Calu3 (cell line): ENCODE results near the gene CDH13. TPM values are rescaled to one million over a fixed set of nuclear protein-coding genes. Genes with fewer than 3 reads are reported as not detected.

Source experiments
- BruUV-seq: library from RNA; stranded (reverse); fragments of 400-500 nt; replicated peaks from 2 replicates; lab custom pipeline; 2021; lab: Mats Ljungman, UMichigan
- CTCF ChIA-PET: fragments of 300-600 bp; sonication (Branson Sonifier 250); formaldehyde crosslinking; loops from one replicate; lab custom pipeline; 2022; ENCODE audit warnings: antibody characterized with exemption; lab: Charles Lee
- DNase-seq: peaks from one replicate; pipeline ENCODE4 v3.0.0; 2022
- H3K27ac Mint-ChIP-seq: one replicate; pipeline ENCODE4 v1.8.0; 2022; ENCODE audit warnings: mixed read lengths; ENCODE audit not compliant: unreplicated experiment
- H3K27me3 Mint-ChIP-seq: one replicate; pipeline ENCODE4 v1.8.0; 2022; ENCODE audit warnings: mixed read lengths; ENCODE audit not compliant: unreplicated experiment
- H3K36me3 Mint-ChIP-seq: one replicate; pipeline ENCODE4 v1.8.0; 2022; ENCODE audit warnings: mild to moderate bottlenecking, moderate library complexity, mixed read lengths; ENCODE audit not compliant: insufficient read depth, unreplicated experiment
- H3K4me1 Mint-ChIP-seq: one replicate; pipeline ENCODE4 v1.8.0; 2022; ENCODE audit warnings: mild to moderate bottlenecking, low read depth, mixed read lengths; ENCODE audit not compliant: unreplicated experiment
- H3K4me3 Mint-ChIP-seq: one replicate; pipeline ENCODE4 v1.8.0; 2022; ENCODE audit warnings: mild to moderate bottlenecking, low read depth, moderate library complexity, mixed read lengths; ENCODE audit not compliant: unreplicated experiment
- H3K9me3 Mint-ChIP-seq: one replicate; pipeline ENCODE4 v1.8.0; 2022; ENCODE audit warnings: low read depth, mixed read lengths; ENCODE audit not compliant: unreplicated experiment
- intact Hi-C: fragments of 100-400 bp; cut with micrococcal nuclease; formaldehyde crosslinking; loops from one replicate; pipeline ENCODE4 v1.10.0; 2022; ENCODE audit not compliant: unreplicated experiment
- total RNA-seq: library from RNA; stranded (reverse); gene quantifications from 2 replicates; pipeline ENCODE4 v1.2.3, GENCODE V29; 2022
- TF ChIP-seq, protein P1 (sequence below): fragments of 200-600 bp; IDR thresholded peaks from one replicate; pipeline ENCODE4 v1.8.0; 2022; ENCODE audit warnings: antibody characterized with exemption; ENCODE audit not compliant: unreplicated experiment

CDH13 gene
- total RNA-seq, 1 experiment from 2014 or later = not detected

DNA sequence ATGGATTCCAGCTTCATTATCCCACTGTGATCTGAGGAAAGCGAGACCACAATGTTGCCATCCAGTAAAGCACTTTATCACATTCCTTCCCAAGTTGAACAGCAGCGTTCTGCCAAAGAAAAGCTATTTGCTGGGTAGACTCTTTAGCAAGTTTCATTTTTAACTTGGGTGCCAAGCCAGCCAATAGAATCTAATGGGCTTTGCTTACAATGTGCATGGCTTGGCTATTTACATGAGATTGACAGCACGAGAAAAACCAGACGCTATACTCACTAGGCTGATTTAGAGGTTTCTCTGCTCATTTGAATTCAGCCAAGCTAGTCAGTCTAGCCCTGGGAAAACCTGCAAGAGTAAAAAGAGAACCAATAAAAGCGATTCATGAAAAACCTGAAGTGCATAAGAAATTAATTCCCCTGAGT is 108.9 kb downstream of the CDH13 start:
- H3K36me3 Mint-ChIP-seq = no peaks in the 10 kb centered on the region

DNA sequence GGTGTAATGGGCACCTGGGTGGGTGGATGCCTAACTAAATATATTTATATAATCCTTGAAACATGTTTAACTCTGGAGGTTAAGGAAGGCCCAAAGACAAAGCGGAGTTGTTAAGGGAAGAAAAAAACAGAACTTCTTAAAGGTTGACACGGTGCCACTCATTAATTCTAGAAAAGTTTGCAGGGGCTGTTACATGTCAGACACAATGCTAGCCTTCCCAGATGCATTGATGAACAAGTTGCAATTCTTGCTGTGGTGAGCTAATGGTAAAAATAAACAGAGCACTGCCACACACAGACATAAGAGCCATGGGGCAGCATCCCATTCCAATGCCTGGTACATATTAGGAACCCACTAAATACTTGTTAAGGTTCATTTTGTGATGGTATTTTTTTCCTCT is 109.5 kb downstream of the CDH13 start:
- no peak overlapping the region for H3K4me3 Mint-ChIP-seq
- peaks cover 24% of the 10 kb centered on the region for H3K9me3 Mint-ChIP-seq
- DNase-seq = no peak
- CTCF ChIA-PET = no interaction called here
- no peaks in the 10 kb centered on the region for H3K4me1 Mint-ChIP-seq
- H3K36me3 Mint-ChIP-seq = no peaks in the 10 kb centered on the region
- BruUV-seq = no TSS peak
- no peak overlapping the region for H3K27ac Mint-ChIP-seq
- TF ChIP-seq, protein P1, sequence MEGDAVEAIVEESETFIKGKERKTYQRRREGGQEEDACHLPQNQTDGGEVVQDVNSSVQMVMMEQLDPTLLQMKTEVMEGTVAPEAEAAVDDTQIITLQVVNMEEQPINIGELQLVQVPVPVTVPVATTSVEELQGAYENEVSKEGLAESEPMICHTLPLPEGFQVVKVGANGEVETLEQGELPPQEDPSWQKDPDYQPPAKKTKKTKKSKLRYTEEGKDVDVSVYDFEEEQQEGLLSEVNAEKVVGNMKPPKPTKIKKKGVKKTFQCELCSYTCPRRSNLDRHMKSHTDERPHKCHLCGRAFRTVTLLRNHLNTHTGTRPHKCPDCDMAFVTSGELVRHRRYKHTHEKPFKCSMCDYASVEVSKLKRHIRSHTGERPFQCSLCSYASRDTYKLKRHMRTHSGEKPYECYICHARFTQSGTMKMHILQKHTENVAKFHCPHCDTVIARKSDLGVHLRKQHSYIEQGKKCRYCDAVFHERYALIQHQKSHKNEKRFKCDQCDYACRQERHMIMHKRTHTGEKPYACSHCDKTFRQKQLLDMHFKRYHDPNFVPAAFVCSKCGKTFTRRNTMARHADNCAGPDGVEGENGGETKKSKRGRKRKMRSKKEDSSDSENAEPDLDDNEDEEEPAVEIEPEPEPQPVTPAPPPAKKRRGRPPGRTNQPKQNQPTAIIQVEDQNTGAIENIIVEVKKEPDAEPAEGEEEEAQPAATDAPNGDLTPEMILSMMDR = no peak
- H3K27me3 Mint-ChIP-seq = no peaks in the 10 kb centered on the region
- intact Hi-C loops = no loop called here

More for the DNA sequence above, 108.9 kb downstream of the CDH13 start:
- DNase-seq = no peak
- Mint-ChIP-seq H3K27me3 (no peaks in the 10 kb centered on the region), H3K9me3 (peaks cover 21% of the 10 kb centered on the region), H3K27ac (no peak overlapping the region), H3K4me1 (no peaks in the 10 kb centered on the region), H3K4me3 (no peak overlapping the region)
- TF ChIP-seq, protein P1 = no peak
- no TSS peak for BruUV-seq
- intact Hi-C loops = no loop called here
- CTCF ChIA-PET = no interaction called here

DNA sequence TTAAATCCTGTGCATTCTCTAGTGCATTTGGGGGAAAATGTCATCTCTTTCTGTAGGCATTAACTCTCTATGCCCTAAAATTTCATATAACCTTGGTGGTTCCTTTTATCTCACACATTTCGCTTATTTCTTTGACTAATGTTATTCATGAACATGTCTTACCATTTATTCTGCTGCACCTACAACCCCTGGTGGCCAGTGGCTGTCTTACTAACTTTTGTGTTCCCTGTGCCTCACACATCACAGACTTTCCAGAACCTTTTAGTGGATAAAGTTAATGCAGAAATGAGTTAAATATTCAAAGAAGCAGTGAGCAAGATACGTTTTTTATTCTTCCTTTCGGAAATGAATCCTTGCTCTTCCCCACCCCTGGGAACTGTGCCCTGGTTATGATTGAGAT is 111.9 kb downstream of the CDH13 start:
- DNase-seq = no peak
- intact Hi-C loops = no loop called here
- H3K9me3 Mint-ChIP-seq = peaks cover 21% of the 10 kb centered on the region
- no peaks in the 10 kb centered on the region for H3K36me3 Mint-ChIP-seq
- no TSS peak for BruUV-seq
- no peaks in the 10 kb centered on the region for H3K27me3 Mint-ChIP-seq
- CTCF ChIA-PET = no interaction called here
- TF ChIP-seq, protein P1 = no peak
- H3K4me1 Mint-ChIP-seq = no peaks in the 10 kb centered on the region
- H3K4me3 Mint-ChIP-seq = no peak overlapping the region
- H3K27ac Mint-ChIP-seq = no peak overlapping the region

DNA sequence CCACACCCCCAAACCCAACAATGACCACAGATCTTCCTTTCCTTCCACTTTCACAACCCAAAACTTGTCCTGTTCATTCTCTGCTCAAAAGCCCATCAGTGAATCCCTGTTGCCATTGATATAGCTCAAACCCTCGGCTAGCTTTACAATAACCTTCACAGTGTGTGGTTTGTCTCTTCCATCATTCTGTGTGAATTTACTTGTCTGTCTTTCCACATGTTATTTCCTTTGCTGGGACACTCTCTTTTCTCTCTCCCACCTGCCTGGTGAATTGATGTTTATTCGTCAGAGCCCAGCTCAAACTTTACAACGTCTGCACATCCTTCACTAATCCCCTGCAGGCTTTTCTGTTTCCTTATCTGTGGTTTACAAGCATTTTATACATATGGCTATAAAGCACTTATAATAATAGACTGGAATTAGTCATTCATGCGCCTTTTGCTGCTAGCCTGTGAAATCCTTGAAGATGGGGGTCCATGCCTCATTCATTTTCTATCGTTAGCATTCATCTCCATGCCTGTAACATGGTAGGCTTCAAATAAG is 114.4 kb downstream of the CDH13 start:
- Mint-ChIP-seq H3K36me3 (no peaks in the 10 kb centered on the region), H3K4me1 (no peaks in the 10 kb centered on the region), H3K27me3 (no peaks in the 10 kb centered on the region), H3K27ac (no peak overlapping the region), H3K4me3 (no peak overlapping the region), H3K9me3 (peaks cover 17% of the 10 kb centered on the region)
- DNase-seq = no peak
- intact Hi-C loops = no loop called here
- TF ChIP-seq, protein P1 = no peak
- CTCF ChIA-PET = no interaction called here
- BruUV-seq = no TSS peak
